GM18868 (cell line): ENCODE data around the gene KDM7A.
"Not testable (repeated sequence)": the region's sequence is repeated elsewhere in the genome, so short reads cannot be mapped to it uniquely, and the experiment has no call there.

Source experiments
- ATAC-seq: cut with Tn5 transposase; IDR thresholded peaks from one replicate; pipeline ENCODE4 v1.9.1; 2021; ENCODE audit warnings: mild to moderate bottlenecking, moderate library complexity; ENCODE audit not compliant: unreplicated experiment

KDM7A gene

GRCh38 chr7:140176811-140177702 lies at the start of gene KDM7A:
Gene KDM7A, minus strand, starts transcription at chr7:140176983. Its CDS starts 46 bp downstream, at chr7:140176937.
- ATAC-seq = peak; percentile 68

GRCh38 chr7:140225562-140226249 lies 48.9 kb upstream of the KDM7A start:
- no peak for ATAC-seq

GRCh38 chr7:140223515-140224221 lies 46.9 kb upstream of the KDM7A start:
- no peak for ATAC-seq

GRCh38 chr7:140222814-140223213 lies 46.0 kb upstream of the KDM7A start:
- ATAC-seq = peak; percentile 67

- no peak for ATAC-seq
Measured at GRCh38 chr7:140219672-140220524, 43.1 kb upstream of the KDM7A start.

- no peak for ATAC-seq
Measured at GRCh38 chr7:140218656-140219055, 41.9 kb upstream of the KDM7A start.

GRCh38 chr7:140217750-140218501 lies 41.1 kb upstream of the KDM7A start:
- no peak for ATAC-seq

GRCh38 chr7:140215281-140215680 lies 38.5 kb upstream of the KDM7A start:
- ATAC-seq = no peak

- peak; percentile 38 for ATAC-seq
Measured at GRCh38 chr7:140214075-140214684, 37.4 kb upstream of the KDM7A start.

- no peak for ATAC-seq
Measured at GRCh38 chr7:140213684-140214074, 36.9 kb upstream of the KDM7A start.

- ATAC-seq = peak; percentile 73
Measured at GRCh38 chr7:140212100-140212881, 35.5 kb upstream of the KDM7A start.

- ATAC-seq = no peak
Measured at GRCh38 chr7:140211698-140212097, 34.9 kb upstream of the KDM7A start.

- ATAC-seq = peak; percentile 88
Measured at GRCh38 chr7:140209866-140210609, 33.3 kb upstream of the KDM7A start.

- ATAC-seq = no peak
Measured at GRCh38 chr7:140206616-140207389, 30.0 kb upstream of the KDM7A start.

GRCh38 chr7:140205600-140205999 lies 28.8 kb upstream of the KDM7A start:
- ATAC-seq = no peak

- no peak for ATAC-seq
Measured at GRCh38 chr7:140203556-140203955, 26.8 kb upstream of the KDM7A start.

GRCh38 chr7:140202942-140203341 lies 26.2 kb upstream of the KDM7A start:
- ATAC-seq = not testable (repeated sequence)
